Effector CD8-positive, alpha-beta T cell (primary cell): Measurements from ENCODE around the gene KANSL1L.
A peak's percentile ranks its signal among the peaks of the same experiment; 100 is the strongest.
"Not testable (repeated sequence)": the region's sequence is repeated elsewhere in the genome, so short reads cannot be mapped to it uniquely, and the experiment has no call there.

Experiments
- DNase-seq: peaks from one replicate; lab custom pipeline; 2025; lab: John Stamatoyannopoulos, UW

The KANSL1L gene

DNA sequence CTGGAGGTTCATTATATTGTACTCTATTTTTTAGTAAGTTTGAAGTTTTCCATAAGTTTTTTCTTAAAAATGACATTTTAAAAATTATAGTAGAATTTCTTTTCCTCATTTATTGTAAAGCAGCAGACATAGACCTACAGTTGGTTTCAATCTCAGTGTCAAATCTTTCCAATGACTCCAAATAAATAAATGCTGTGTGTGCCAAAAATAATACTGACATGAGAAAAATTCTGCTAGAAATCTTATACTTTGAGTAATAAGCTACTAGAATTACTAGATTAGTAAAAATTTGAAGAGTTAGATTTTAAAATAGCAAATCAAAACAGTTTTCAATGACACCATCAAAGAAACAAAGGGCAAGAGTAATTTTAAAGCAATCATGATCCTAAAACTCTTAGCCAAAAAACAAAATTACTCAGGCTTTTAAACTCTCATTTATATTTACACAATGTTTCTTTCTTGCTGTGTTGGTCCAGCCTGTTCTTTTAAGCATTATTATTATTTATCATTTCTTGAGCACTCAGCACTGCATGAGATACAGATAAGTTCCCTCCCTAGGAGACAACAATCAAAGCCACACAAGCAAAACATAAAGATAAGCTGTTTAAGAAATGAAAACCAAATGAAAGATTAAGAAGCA lies 8.3 kb upstream of the KANSL1L start:
- DNase-seq: no peak

DNA sequence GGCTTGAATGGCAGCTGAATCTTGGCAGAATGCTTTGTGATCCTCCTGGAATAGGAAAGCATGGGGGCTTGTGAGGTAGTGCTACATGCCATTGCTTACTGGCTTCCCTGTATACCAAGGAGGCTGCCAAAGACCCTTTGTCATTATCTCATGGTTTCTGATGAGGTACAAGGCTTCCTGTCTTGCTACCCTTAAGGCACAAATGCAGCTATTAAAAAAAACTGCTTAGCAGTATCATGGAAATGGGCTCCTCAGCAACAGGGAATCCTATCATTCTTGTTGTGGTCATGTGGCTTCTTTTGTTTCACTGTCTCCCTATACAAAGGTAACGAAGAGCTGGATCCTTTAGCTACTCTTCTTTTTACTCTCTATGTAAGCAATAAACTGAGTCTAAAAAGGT lies 6.6 kb upstream of the KANSL1L start:
- DNase-seq: no peak

DNA sequence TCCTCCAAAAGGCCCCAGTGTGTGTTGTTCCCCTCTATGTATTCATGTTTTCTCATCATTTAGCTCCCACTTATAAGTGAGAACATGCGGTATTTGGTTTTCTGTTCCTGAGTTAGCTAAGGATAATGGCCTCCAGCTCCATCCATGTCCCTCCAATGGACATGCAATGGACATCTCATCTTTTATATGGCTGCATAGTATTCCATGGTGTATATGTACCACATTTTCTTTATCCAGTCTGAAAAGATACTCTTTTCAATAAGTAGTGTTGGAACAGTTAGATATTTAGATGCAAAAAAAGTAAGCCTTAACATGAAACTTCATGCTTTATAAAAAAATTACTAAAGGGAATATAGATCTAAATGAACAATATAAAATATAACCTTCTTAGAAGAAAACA lies 5.9 kb upstream of the KANSL1L start:
- not testable (repeated sequence) for DNase-seq

DNA sequence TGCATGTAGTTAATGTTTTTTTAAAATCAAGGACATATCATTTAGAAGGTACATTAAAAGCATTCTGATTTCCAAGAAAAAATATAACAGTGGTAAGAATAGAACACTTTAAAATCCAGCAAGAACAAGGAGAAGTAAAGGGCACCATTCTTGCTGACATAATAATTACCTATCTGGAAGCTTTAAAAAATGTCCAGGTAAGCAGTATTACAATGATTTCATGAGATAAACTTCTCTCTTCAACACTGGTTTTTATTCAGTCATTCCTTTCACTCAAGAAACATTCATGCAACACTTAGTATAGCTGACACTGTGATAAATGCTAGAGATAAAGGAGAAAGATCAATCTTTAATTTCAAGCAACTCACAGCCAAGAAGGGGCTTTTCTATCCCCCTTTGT lies 2.9 kb upstream of the KANSL1L start:
- DNase-seq: no peak

DNA sequence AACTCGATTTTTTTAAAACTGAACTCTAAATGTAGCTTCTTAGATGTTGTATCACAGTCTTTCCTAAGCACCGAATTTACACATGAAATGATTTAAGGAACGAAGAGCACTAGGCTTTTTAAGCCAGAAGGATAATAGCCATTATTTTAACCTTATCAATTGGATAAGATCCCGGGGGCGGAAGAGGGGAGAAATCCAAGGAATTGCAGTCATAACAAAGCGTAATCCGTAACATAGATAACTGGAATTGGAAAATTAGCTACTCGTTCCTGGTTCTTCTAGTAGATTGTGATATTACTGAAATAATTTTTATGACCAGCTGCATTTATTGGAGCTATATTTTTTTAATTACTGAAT lies 988 bp upstream of the KANSL1L start:
- no peak for DNase-seq

DNA sequence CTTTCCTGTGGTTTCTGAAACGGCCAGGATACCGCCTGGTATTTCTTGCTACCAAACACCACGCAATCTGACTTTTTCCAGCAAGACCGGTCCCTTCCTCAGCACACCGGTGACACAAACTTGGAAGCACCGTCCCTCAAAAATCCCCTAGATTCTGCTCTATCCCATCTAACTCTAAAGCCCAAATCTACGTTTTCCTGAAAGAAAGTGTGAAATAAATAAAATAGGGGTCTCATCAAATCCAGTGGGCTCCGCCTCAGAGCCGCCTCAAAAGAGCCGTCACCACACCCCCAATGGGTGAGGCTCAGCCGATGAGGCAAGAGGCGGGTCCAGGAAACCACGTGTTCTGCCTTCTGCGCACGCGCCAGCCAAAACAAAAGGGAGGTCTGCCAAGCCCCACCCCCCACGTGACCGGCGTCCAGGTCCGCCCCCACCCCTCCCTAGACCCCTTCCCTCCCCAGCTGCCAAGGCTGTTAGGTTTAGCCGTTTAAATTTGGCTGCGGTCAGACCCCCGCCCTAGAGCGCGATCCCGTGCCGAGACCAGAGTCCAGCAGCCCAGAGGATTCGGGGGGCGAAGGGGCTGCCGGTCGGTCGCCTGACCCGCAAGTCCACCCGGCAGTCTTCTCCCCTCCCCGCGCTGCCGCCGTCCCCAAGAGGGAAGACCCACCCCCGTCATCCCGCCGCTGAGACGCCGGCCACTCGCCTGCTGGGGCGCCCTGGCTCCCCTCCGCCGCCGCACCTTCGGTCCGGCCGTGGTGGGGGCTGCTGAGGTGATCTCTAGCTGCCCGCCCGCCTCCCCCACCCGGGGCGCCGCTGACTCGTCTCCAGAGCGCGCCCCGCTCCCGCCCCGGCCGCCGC lies 534 bp downstream of the KANSL1L start:
- DNase-seq: peak; percentile 96

DNA sequence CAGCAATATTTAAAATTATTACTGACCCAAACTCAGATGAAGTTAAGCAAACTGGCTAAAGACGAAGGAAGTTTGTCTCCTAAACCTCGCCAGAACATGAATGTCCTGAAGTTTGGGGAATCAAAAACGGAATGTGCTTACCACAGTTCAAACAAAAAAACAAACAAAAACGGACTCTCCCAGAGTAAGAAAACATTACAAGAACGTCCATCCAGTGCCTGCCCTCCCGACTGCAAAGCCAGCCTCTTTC lies 1.1 kb downstream of the KANSL1L start:
- no peak for DNase-seq

DNA sequence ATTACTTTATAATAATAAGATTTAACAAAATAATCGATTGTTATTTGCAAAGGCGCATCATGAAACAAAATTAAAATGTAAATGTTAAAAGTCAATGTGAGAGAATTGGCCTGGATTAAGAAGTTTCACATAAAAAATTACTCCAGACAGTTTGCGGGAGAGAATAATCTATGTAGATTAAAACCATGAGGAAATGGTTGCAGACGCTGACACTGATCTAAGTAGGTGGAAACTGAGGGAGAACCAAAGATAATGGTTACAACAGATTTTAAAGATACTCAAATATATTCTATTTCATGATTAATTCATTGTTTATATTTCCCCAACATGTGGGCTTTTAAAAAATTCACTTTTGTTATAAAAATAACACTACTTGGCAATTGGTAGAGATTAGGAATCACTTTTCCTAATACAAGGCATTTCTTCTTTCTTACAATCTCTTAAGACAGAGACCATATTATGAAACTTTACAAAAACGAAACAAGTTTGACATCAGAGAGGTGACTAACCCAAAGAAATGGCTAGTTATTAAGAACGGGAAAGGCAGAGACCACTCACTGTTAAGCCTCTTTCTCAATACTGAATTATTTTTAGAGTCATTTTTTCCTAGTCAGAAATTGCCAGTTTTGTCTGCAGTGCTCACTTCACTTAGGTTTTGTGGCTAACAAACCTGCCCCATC lies 1.6 kb downstream of the KANSL1L start:
- no peak for DNase-seq

DNA sequence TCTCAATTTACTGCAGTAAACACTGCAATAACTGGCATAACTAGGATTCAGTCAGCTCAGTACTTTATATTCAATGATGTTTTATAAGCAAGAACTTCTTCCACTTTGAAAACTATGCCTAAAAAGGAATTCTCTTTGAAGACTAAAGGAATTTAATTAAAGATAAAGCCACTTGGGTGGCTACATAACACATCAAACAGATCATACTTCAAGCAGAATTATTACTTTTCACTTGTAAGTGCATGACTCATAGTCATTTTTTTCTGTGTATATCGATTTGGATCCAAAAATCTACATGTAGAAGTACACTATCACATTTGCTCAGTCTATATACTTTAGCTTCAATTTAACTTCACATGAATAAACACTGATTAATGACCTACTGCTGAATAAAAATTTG lies 4.0 kb downstream of the KANSL1L start:
- DNase-seq: no peak

DNA sequence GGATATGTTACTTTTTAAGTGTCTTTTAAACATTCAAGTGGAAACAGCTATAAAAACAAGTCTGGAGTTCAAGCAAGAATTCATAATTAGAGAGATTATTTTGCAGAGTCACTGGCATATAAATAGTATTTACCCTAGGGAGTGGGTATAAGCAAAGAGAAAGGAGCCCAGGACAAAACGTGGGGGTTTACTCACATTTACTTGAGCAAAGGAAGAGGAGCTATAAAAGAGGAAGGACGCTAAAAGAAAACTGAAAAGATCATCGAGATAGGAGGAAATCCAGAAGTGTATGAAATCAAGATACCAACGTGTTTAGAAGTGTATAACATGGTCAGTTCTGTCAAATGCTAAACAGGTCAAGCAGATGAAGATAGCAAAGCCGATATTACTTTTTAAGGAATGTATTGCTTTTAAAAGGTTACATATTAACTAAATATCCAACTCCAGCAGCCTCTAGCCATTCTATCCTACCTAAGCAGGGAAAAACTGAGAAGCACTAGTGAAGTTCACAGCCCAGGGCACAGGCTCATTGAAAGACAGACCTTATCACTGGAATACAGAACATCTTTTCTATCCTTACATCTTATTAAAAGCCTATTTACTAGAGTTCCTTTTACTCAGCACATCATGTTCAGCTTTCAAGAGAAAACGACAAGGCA lies 8.6 kb downstream of the KANSL1L start:
- DNase-seq: no peak

DNA sequence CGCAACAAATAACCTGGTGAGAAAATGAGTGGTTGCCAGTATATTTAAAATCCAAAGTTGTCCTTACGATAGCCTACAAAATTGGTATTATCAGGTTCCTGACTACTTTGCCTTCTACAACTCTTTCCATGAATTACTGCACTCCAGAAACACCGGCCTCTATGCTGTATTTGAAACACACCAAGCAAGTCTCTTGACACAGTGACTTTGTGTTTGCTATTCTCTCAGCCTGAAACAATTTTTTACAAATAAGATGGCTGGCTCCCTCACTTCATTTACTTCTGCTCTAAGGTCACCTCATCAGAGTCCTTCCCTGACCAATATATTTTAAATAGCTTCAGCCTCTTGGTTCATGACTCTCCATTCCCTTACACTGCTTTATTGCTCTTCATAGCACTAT lies 12.2 kb downstream of the KANSL1L start:
- no peak for DNase-seq

DNA sequence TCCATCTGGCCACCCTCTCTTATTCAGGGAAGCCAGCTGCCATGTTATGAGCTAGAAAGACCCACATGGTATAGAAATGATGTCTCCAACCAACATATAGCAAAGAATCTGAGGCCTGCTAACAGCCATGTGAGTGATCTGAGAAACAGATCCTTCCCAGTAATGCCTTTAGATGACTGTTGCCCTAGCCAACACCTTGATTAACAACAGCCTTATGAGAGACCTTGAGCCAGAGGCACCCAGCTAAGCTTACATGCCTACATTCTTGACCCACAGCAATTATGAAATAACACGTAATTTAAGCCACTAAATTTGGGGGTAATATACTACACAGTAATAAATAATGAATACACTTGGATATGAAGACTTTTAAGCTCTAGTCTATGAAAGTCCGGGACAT lies 13.0 kb downstream of the KANSL1L start:
- no peak for DNase-seq

DNA sequence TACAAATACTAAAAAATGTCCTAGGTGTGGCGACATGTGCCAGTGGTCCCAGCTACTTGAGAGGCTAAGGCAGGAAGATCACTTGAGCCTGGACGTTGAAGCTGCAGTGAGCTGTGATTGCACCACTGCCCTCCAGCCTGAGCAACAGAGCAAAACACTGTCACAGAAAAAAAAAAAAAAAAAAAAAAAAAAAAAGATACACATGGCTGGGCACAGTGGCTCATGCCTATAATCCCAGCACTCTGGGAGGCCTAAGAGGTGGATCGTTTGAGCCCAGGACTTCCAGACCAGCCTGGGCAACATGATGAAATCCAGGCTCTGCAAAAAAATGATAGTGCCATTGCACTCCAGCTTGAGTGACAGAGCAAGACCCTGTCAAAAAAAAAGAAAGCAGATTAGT lies 13.7 kb downstream of the KANSL1L start:
- DNase-seq: no peak

DNA sequence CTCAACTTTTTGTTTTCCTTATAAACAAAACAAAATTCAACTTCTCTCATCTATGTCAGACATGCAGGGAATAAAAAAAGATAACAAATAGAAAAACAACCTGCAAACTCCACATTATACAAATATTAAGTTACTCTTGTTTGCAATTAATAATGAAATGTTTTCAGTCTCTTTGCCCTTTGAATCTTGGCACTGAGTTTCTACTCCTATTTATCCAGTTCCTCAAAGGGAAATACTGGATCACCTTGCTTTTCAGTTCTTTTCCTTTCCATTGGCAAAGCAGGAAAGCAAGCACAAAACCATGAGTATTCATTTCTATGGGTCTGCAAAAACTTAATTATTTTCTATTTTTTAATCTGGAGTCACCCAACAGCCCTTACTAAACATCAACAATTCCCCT lies 23.6 kb downstream of the KANSL1L start:
- DNase-seq: no peak

DNA sequence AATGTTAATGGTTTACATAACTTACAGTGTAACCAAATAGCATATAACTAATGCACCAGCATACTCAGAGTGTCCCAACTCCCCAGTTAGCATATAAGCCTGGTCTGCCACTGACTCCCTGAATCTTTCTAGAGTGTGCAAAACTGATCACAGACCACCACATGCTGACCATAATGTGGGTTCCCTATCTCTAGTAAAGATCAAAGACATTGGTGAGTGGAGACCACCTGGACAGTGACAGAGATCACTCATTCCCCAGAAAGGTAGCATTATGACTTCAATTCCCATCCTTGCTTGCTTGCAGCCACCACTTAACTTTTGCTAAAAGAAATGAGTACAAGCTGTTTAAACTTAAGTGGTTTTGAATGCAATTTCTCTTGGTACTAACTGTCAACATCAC lies 39.0 kb downstream of the KANSL1L start:
- DNase-seq: no peak

DNA sequence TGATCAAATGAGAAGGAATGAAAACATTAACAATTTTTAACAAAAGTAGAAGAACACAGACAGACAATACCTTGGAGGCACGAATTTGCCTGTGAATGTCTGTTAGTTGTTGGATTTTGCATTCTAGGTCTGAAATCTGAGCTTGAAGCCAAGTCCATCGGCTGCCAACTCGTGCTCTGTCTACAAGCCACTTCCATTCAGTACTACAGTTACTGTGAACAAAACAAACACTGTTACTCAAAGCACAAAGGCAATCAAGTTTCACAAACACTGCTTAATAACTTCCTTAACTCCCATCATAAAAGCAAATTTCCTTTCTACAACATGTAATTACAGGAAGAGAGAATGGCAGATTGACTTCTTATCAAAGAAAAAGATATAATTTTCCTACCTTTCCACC lies 42.2 kb downstream of the KANSL1L start:
- DNase-seq: no peak

DNA sequence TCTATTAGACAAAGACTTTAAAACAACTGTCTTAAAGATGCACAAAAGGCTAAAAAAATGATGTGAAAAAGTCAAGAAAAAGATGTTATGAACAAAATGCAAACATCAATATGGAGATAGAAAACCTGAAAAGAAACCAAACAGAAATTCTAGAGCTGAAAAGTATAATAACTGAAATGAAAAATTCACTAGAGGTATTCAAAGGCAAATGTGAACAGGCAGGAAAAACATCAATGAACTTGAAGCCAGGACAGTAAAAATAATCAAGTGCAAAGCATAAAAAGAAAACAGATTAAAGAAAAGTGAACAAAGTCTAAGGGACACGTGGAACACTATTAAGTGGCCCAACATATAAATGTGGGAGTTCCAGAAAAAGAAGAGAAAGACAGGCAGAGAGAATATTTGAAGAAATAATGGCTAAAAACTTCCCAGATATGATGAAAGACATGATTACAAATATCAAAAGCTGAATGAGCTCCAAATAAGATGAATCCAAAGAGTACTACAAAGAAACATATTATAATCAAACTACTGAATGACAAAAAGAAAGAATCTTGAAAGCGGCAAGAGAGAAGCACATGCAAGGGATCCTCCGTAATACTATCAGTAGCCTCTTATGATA lies 57.5 kb downstream of the KANSL1L start:
- no peak for DNase-seq

DNA sequence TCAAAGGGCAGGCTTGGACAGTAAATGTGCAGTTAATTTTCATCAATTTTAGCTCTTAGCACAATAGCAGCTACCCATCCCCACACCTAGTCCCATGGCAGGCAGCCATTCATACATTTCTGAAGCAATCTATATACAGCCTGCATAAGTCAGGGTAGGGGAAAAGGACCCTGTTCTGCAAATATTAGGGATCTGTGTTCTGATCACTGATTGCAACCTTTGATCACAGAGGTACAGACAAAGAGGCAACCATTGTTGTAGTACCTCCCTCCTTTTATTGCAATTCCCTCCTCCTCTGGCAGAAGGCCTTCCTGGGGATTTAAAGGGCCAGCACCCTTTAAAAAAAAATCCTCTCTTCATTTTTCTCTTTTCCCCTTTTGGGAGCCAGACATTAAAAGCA lies 58.3 kb downstream of the KANSL1L start:
- no peak for DNase-seq

DNA sequence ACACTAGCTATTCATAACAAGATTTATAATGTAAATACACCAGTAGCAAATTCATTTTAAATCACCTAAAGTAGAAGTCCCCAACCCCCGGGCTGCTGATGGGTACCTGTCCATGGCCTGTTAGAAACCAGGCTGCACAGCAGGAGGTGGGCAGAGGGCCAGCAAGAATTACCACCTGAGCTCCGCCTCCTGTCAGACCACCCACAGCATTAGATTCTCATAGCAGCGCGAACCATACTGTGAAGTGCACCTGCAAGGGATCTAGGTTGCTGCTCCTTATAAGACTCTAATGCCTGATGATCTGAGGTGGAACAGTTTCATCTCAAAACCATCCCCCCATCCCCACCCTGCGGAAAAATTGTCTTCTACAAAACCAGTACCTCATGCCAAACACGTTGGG lies 71.3 kb downstream of the KANSL1L start:
- no peak for DNase-seq

DNA sequence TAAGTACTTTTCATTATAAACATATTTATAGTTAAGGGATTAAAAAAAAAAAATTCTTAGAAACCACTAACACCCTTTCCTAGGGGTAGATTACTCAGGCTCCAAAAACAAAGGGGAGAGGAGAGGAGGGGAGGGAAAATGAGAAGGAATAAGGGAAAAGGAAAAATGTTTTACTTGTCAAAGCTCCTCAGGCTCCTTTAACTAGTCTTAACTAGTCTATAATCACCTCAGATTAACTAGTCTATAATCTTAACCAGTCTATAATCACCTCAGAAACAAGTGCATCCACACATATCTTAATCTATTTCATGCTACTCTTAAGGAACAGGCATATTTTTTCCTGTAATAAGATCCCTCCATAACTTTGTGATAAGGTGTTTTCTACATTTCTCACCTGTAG lies 76.4 kb downstream of the KANSL1L start:
- no peak for DNase-seq

DNA sequence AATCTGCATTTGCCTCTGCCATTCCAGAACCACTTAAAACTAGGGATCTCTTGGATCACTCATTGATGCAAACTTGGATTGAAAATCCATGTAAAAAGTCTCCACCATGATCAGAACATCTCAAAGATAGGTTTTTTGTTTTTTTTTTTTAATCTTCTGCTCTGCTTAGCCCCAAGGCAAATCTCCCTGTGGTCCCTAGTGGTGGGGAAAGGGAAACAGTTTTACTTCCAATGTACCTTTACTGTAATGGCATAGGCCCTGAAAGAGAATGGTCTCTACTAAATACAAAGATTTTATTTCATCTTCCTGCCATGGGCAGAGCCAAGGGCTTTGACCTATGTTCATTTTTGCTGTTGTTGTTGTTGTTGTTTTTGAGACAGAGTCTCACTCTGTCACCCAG lies 78.4 kb downstream of the KANSL1L start:
- no peak for DNase-seq

DNA sequence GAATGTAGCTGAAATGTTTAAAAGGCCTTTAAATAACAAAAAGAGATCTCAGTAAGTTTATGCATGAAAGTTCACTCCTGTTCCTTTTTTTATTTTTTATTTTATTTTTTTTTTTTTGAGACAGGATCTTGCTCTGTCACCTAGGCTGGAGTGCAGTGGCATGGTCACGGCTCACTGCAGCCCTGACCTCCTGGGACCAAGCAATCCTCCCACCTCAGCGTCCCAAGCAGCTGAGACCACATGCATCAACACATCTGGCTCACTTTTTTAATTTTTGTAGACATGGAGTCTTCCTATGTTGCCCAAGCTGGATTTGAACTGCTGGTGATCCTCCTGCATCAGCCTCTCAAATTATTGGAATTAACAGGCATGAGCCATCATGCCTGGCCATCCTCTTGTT lies 84.3 kb downstream of the KANSL1L start:
- DNase-seq: no peak

DNA sequence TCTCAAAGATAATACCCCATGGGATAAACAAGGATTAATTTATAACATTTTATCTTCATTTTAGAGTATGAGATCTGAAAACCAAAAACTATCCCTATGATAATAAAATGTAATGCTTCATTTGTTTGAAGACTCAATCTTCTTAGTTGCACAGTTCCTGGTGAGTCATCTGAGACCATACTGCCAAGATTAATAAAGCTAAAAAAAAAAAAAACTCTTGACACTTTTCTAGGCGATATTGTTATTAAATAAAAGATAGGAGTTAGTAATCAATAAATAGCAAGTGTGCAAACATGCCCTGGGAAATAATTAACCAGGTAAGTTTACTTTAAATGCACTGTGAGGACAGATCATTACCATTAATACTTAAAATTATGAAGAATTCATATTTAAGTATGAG lies 84.9 kb downstream of the KANSL1L start:
- no peak for DNase-seq
